GM18526 (cell line): Measurements from ENCODE around the gene FAM83B.

Experiments used
- POLR2A ChIP-seq: IDR thresholded peaks from 3 replicates; pipeline ENCODE4 v1.6.1; 2011; ENCODE audit not compliant: insufficient read length; ENCODE audit errors: extremely low read depth

Gene FAM83B

GRCh38 chr6:54980511-54981275, 134.1 kb downstream of the FAM83B start:
- TF ChIP-seq POLR2A: no peak

DNA sequence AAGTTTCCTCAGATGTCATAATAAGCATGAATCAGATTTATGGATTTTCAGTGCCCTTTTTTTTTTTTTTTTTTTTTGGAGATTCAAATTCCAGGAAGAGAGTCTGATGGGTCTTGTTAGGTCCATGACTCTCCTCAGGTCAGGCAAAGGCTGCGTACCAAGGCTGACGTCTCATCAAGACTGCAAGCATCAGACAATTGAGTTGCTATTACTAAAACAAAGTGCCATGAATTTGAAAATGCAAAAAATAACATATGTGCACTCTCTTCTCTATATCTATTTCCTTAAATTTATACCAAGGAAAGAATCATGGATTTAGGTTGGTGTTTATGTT, 134.7 kb downstream of the FAM83B start:
- TF ChIP-seq POLR2A: no peak

- no peak for TF ChIP-seq POLR2A
These were observed 135.1 kb downstream of the FAM83B start for GRCh38 chr6:54981647-54982046.

GRCh38 chr6:54987633-54988290, 141.2 kb downstream of the FAM83B start:
- TF ChIP-seq POLR2A: no peak

DNA sequence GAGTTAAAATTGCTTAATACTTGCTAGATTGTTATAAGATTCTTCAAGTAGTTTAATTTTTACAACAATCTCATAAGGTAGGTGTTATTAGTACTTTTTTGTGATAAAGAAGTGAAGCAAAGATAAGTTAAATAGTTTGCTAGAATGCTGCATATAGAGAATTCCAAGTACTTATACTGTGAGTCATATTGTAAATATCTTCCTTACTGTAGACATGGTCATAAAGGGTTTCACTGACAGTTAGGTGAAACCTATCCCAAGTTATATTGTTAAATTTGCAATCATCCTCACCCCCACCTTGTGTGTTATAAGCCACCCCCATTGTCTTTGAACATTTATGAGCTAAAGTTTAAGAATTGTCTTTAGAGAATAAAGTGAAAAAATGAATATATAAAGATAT, 142.0 kb downstream of the FAM83B start:
- no peak for TF ChIP-seq POLR2A

- TF ChIP-seq POLR2A: no peak
These were observed 143.4 kb downstream of the FAM83B start for GRCh38 chr6:54990001-54990400.
